Ovary (tissue), 9 donors: ENCODE measurements around the gene KLF13. TPM values are rescaled to one million over a fixed set of nuclear protein-coding genes. Genes with fewer than 3 reads are reported as not detected.

Experiments used
- DNase-seq, 5 donors: peaks; one replicate each; pipeline ENCODE4 v3.0.0-alpha.2; 2019 to 2020
- H3K27ac ChIP-seq, 2 donors: fragments of 200-600 bp; one replicate each; pipeline versions ENCODE4 v1.5.1 to v1.8.0; 2019 to 2022
- H3K27me3 ChIP-seq: fragments of 200-600 bp; one replicate; pipeline ENCODE4 v1.8.0; 2022
- H3K36me3 ChIP-seq: fragments of 200-600 bp; sonication (generic); one replicate; pipeline ENCODE4 v1.5.1; 2019
- H3K4me1 ChIP-seq: one replicate; pipeline ENCODE4 v1.8.1; 2013; ENCODE audit warnings: mild to moderate bottlenecking, moderate library complexity; ENCODE audit not compliant: insufficient read depth
- H3K4me3 ChIP-seq: fragments of 200-600 bp; sonication (generic); one replicate; pipeline ENCODE4 v1.5.1; 2017
- H3K9me3 ChIP-seq, 2 donors: fragments of 200-600 bp in 1 of 2; sonication (generic) in 1 of 2; one replicate each; pipeline versions ENCODE4 v1.5.1 to v1.8.1; 2013 to 2019; ENCODE audit warnings: mild to moderate bottlenecking in 1 of 2, moderate library complexity in 1 of 2
- CTCF ChIP-seq, 3 donors: fragments of 450-650 bp in 2 of 3; fragments of 200-600 bp in 1 of 3; IDR thresholded peaks; one replicate each; pipeline versions ENCODE4 v1.5.1 to v1.8.0; 2016 to 2022; ENCODE audit warnings: antibody characterized with exemption in 3 of 3, mild to moderate bottlenecking in 1 of 3
- EP300 ChIP-seq: sonication (generic); formaldehyde crosslinking; IDR thresholded peaks from one replicate; pipeline ENCODE4 v1.6.1; 2017; ENCODE audit warnings: antibody characterized with exemption
- POLR2A ChIP-seq: fragments of 450-650 bp; IDR thresholded peaks from one replicate; pipeline ENCODE4 v1.6.1; 2017; ENCODE audit warnings: antibody characterized with exemption, mild to moderate bottlenecking, moderate library complexity
- WGBS, 3 donors: extraction: QIAGEN DNeasy Blood & Tissue Kit in 1 of 3; methylation state at CpG; one replicate each; pipeline versions ENCODE4 v1.1.5 to v1.1.7; 2013 to 2017; 5-methylcytosine and 5-hydroxymethylcytosine counted together
- intact Hi-C, 4 donors: fragments of 100-400 bp; cut with DNase I; formaldehyde crosslinking; loops; one replicate each; pipeline versions ENCODE4 v1.11.0 to v1.15.1; 2022 to 2023
- polyA plus RNA-seq, 2 donors: library from polyadenylated mRNA; stranded (reverse); fragments of 200-250 nt in 1 of 2; fragments of 350-450 nt in 1 of 2; fragmentation: Illumina TruSeq in 1 of 2; extraction: RNeasy Lipid Tissue Mini Kit (QIAGEN cat#74804) in 1 of 2; gene quantifications; one replicate each; pipeline ENCODE4 v1.2.3, GENCODE V29; 2013 to 2014
- total RNA-seq, 7 donors: library from RNA; depleted of rRNA in 2 of 7; stranded (reverse); fragments of >200 nt in 2 of 7; fragmentation: NEBNext Ultra II Directional in 3 of 7; extraction: Animal tissue kit (Norgen Biotek cat#: 25700) in 3 of 7; gene quantifications; one replicate each; pipeline versions ENCODE4 v1.1.0 to v1.2.4, GENCODE V29; 2016 to 2023
- donor health status: DM: no; HTN: no; CAD: no; lungs with moderate emphysema.
- donor health status: DM: no; HTN: no; CAD: no.
- donor health status: Bipolar disorder and iron deficiency.
- donor health status: DM: yes; HTN: yes; CAD: no.
- donor health status: DM: no; HTN: no; CAD: no.
- donor health status: DM: yes; HTN: yes; CAD: no.

KLF13 gene
- total and polyA plus RNA-seq, 9 donors = 14.8 to 58.2 (median 36.0) TPM

- no peaks in the 10 kb centered on the region for H3K36me3 ChIP-seq
- intact Hi-C loops = no loop called here
- no peak for DNase-seq
- WGBS, 3 donors = 89 to 92% (median 91%) methylated on average over 4 of the region's 4 CpGs
- no peak overlapping the region for H3K4me3 ChIP-seq
- no peaks in the 10 kb centered on the region for H3K9me3 ChIP-seq
- TF ChIP-seq POLR2A = no peak
- no peak for TF ChIP-seq EP300
- TF ChIP-seq CTCF (IDR thresholded peaks at IDR 0.05) = no peak
- peaks cover 31% of the 10 kb centered on the region for H3K4me1 ChIP-seq
- no peak overlapping the region for H3K27ac ChIP-seq
- H3K27me3 ChIP-seq = no peaks in the 10 kb centered on the region
Observed at GRCh38 chr15:31341071-31341470, 14.4 kb downstream of the KLF13 start.

- H3K9me3 ChIP-seq = no peaks in the 10 kb centered on the region
- H3K36me3 ChIP-seq = no peaks in the 10 kb centered on the region
- H3K4me3 ChIP-seq = no peak overlapping the region
- H3K4me1 ChIP-seq = peaks cover 29% of the 10 kb centered on the region
- no peak for DNase-seq
- intact Hi-C loops = no loop called here
- H3K27me3 ChIP-seq = no peaks in the 10 kb centered on the region
- no peak overlapping the region for H3K27ac ChIP-seq
- 95 to 98% (median 96%) methylated on average over 4 of the region's 4 CpGs for whole genome bisulfite sequencing, 3 donors
- TF ChIP-seq EP300 (no peak), CTCF (IDR thresholded peaks at IDR 0.05) (no peak), POLR2A (no peak)
Observed at GRCh38 chr15:31341496-31342195, 15.0 kb downstream of the KLF13 start.

- Histone ChIP-seq H3K27me3 (no peaks in the 10 kb centered on the region), H3K4me3 (no peak overlapping the region), H3K27ac (no peak overlapping the region), H3K4me1 (peaks cover 29% of the 10 kb centered on the region), H3K36me3 (no peaks in the 10 kb centered on the region), H3K9me3 (no peaks in the 10 kb centered on the region)
- TF ChIP-seq POLR2A (no peak), EP300 (no peak)
- no peak for DNase-seq
- 91 to 95% (median 94%) methylated on average over 11 of the region's 11 CpGs for WGBS, 3 donors
- intact Hi-C loops = no loop called here
Observed at GRCh38 chr15:31342381-31342780, 15.7 kb downstream of the KLF13 start.

GRCh38 chr15:31342781-31343626, 16.4 kb downstream of the KLF13 start:
- DNase-seq = no peak
- no peaks in the 10 kb centered on the region for H3K27me3 ChIP-seq
- no peak overlapping the region for H3K27ac ChIP-seq
- H3K9me3 ChIP-seq = no peaks in the 10 kb centered on the region
- 84 to 90% (median 87%) methylated on average over 22 of the region's 22 CpGs for WGBS, 3 donors
- H3K36me3 ChIP-seq = no peaks in the 10 kb centered on the region
- peaks cover 26% of the 10 kb centered on the region for H3K4me1 ChIP-seq
- no peak overlapping the region for H3K4me3 ChIP-seq
- TF ChIP-seq CTCF (IDR thresholded peaks at IDR 0.05) (no peak), POLR2A (no peak), EP300 (no peak)
- intact Hi-C loops = no loop called here

GRCh38 chr15:31343831-31344230, 17.2 kb downstream of the KLF13 start:
- Histone ChIP-seq H3K27me3 (no peaks in the 10 kb centered on the region), H3K27ac (no peak overlapping the region), H3K4me3 (no peak overlapping the region), H3K4me1 (peaks cover 18% of the 10 kb centered on the region), H3K9me3 (no peaks in the 10 kb centered on the region), H3K36me3 (no peaks in the 10 kb centered on the region)
- no peak for DNase-seq
- intact Hi-C loops = no loop called here
- 67 to 88% (median 82%) methylated on average over 4 to 5 of the region's 5 CpGs for WGBS, 3 donors
- TF ChIP-seq POLR2A (no peak), EP300 (no peak), CTCF (IDR thresholded peaks at IDR 0.05) (no peak)
